NCI-H2081 treated with DMSO at 0.1 percent for 48 hours (cell line): ENCODE measurements around the gene CHCHD1.
"Not testable (repeated sequence)": the region's sequence is repeated elsewhere in the genome, so short reads cannot be mapped to it uniquely, and the experiment has no call there.

Source experiments
- DNase-seq: peaks from one replicate; lab custom pipeline; 2025; lab: John Stamatoyannopoulos, UW

The CHCHD1 gene

DNA sequence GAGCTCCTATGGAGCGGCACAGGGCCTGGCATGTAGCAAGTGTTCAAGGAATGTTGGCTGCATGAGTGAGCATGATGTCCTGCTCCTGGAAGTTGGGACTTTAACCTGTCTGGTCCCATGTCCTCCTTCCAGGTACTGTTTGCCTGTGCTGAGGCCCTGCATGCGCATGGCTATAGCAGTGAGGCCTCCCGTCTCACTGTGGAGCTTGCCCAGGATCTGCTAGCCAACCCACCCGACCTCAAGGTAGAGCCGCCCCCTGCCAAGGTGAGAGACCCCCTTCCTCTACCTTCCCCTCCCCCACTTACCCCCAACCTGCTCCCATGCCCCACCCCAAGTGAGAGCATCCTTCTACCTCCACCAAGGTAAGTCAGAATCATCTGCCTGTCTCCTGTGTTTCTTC is 11.6 kb downstream of the CHCHD1 start:
- no peak for DNase-seq

DNA sequence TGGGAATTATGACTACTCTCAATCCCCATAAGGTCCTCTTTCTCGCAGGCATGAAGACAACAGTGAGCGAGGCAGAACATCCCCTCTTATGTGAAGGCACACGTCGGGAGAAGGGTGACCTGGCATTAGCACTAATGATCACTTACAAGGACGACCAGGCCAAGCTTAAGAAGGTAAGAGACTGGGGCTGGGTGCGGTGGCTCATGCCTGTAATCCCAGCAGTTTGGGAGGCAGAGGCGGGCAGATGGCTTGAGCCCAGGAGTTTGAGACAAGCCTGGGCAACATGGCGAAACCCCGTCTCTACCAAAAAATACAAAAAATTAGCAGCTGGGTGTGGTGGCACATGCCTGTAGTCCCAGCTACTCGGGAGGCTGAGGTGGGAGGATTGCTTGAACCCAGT is 13.6 kb downstream of the CHCHD1 start:
- not testable (repeated sequence) for DNase-seq

DNA sequence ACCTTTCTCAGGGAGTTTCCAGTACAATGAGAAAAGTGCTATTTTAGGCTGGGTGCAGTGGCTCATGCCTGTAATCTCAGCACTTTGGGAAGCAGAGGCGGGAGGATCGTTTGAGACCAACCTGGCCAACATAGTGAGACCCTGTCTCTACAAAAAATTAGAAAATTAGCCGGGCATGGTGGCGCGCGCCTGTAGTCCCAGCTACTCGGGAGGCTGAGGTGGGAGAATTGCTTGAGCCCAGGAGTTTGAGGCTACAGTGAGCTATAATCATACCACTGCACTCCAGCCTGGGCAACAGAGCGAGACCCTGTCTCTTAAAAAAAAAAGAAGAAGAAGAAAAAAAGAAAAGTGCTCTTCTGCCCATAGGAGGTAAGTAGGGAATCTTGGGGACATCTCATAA is 14.2 kb downstream of the CHCHD1 start:
- DNase-seq, result not testable (repeated sequence)

GRCh38 chr10:73796766-73797165 is 14.9 kb downstream of the CHCHD1 start:
- no peak for DNase-seq

GRCh38 chr10:73797324-73798025 is 15.6 kb downstream of the CHCHD1 start:
- DNase-seq, result no peak

- DNase-seq, result no peak
These were observed 16.2 kb downstream of the CHCHD1 start for GRCh38 chr10:73798087-73798486.

GRCh38 chr10:73798927-73799560 is 17.2 kb downstream of the CHCHD1 start:
- DNase-seq, result no peak

DNA sequence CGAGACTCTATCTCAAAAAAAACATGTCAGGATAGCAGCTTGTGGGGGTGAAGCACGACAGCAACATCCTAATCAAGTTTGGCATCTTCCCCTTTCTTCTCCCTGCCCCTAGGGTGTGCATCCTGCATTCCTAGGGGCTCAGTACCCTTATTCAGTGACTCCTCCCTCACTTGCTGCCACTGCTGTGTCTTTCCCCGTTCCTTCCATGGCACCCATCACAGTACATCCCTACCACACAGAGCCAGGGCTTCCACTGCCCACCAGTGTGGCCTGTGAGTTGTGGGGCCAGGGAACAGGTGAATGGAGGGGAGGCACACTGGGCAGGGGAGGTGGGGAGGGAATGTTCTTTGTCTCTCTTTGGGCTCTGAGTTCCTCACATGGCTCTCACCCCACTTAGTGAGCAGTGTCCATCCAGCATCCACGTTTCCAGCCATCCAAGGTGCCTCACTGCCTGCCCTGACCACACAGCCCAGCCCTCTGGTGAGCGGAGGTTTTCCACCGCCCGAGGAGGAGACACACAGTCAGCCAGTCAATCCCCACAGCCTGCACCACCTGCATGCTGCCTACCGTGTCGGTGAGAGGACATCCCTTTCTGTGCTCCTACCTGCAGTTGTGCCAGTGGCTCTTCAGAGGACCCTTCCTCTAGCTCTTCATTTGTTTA is 18.2 kb downstream of the CHCHD1 start:
- DNase-seq, result no peak

- DNase-seq, result no peak
These were observed 18.9 kb downstream of the CHCHD1 start for GRCh38 chr10:73800560-73801252.

GRCh38 chr10:73801253-73801590 is 19.4 kb downstream of the CHCHD1 start:
- no peak for DNase-seq

- DNase-seq, result no peak
These were observed 20.6 kb downstream of the CHCHD1 start for GRCh38 chr10:73802276-73802991.

GRCh38 chr10:73803680-73804286 is 21.9 kb downstream of the CHCHD1 start:
- no peak for DNase-seq

DNA sequence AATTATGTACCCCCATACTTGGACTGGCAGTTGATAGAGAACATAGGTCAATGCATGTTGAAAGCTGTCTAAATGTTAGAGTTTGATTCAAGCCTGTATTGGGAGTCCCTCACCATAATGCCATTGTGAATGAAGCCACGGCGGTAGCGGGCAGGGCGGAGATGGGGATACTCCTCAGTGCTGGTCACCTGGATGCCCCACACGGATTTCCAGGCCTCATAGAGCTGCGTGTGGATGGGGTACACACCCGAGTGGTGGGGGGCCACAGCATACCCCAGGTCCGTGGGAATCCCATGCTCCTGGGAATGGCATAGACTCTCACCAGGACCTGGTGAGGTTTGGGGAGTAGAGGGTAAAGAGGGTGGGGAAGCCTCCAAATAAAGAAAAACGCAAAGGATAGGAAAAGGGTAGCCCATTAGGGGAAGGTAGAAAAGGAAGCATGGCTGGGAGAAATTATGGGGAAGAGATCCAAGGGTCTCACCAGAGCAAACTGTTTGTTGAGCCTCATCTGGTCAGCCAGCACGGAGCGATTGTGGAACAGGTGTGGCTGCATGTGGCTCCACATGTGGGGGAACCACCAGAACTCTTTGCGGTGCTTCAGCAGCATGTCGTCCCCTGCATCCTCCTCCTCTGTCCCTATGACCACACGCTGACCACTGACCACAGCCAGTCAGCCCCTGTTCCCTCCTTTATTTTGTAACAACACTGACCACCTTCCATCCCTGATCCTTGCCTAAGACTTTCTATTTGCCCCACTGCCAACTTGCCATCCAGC is 24.5 kb downstream of the CHCHD1 start:
- no peak for DNase-seq

DNA sequence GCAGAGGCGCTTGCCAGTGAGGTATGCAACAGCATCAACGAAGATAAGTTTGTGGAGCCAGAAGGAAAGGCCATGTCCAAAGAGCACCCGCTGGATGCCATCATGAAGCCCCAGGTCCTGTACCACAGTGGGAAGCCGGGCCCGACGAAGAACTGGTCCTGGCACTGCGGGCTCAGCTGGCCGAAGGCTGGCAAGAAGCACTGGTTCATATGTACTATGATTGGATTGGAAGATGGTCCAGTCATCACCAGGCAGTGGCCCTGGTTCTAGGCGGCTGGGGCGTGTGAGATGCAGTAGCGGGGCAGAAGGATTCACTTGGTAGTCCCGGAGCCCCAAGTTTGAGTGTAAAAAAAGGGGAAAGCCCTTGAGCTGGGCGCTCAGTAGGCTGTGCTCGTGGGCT is 25.6 kb downstream of the CHCHD1 start:
- no peak for DNase-seq

- no peak for DNase-seq
These were observed 26.4 kb downstream of the CHCHD1 start for GRCh38 chr10:73808021-73808815.

GRCh38 chr10:73809061-73809818 is 27.4 kb downstream of the CHCHD1 start:
- DNase-seq, result no peak

DNA sequence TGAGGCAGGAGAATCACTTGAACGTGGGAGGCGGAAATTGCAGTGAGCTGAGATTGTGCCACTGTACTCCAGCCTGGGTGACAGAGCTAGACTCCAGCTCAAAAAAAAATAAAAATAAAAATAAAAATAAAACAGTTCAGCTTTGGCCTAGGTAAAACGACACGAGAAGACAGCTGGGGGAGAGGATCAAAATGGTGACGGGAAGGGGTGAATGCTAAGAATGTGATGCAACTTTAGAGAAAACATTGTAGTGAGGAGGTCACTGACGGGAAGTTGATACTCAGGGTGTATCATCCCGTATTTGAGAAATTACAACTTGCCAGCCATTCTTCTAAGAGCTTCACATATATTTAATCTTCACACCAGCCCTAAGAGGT is 28.5 kb downstream of the CHCHD1 start:
- DNase-seq, result no peak

DNA sequence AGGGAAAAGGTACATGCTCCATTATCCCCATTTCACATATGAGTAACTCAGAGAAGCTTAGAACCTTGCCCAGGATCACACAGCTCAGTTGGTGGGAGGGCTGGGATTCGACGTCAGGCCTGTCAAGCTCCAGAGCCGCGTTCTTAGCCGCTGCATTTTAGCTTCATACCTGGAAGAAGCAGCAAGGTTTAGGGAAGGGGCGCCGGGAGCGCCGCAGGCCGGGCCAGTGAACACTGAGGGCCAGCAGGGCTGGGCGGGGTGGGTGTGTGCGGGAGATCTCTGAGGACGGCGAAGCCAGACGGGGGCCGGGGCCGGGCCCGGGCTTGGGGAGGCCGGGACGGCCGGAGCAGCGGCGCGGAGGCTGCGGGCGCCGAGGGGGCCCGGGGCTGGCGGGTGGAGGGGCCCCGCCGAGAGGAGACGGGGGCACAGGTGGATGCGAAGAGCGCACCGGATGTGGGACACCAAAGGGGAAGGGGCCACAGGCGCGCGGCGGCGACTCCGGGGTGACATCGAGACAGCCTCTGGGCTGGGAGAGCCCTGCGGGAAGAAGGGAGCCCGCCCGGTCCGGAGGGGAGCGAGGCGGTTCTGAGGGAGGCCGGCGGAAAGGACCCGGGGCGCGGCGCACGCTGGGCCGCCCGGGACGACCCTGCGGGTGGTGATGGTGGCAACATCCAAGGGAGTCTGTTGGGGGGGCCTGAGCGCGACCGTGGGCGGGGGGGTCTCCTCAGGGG is 29.1 kb downstream of the CHCHD1 start:
- DNase-seq, result no peak

- no peak for DNase-seq
These were observed 30.8 kb downstream of the CHCHD1 start for GRCh38 chr10:73812657-73813056.
